GM19328 (cell line): ENCODE results near the gene MAPK14.
"Not testable (repeated sequence)": the region's sequence is repeated elsewhere in the genome, so short reads cannot be mapped to it uniquely, and the experiment has no call there.

ENCODE experiments used
- ATAC-seq: cut with Tn5 transposase; IDR thresholded peaks from one replicate; pipeline ENCODE4 v1.9.1; 2021; ENCODE audit warnings: mild to moderate bottlenecking, moderate library complexity; ENCODE audit not compliant: unreplicated experiment

Gene MAPK14

GRCh38 chr6:36067374-36068011 is 39.9 kb downstream of the MAPK14 start:
- ATAC-seq: no peak

GRCh38 chr6:36068012-36068392 is 40.4 kb downstream of the MAPK14 start:
- ATAC-seq: no peak

GRCh38 chr6:36068586-36068985 is 41.0 kb downstream of the MAPK14 start:
- no peak for ATAC-seq

GRCh38 chr6:36069573-36069972 is 42.0 kb downstream of the MAPK14 start:
- no peak for ATAC-seq

GRCh38 chr6:36070252-36070651 is 42.6 kb downstream of the MAPK14 start:
- no peak for ATAC-seq

GRCh38 chr6:36071281-36071680 is 43.7 kb downstream of the MAPK14 start:
- ATAC-seq: no peak

GRCh38 chr6:36071714-36072113 is 44.1 kb downstream of the MAPK14 start:
- ATAC-seq: no peak

- no peak for ATAC-seq
Measured at GRCh38 chr6:36072681-36073080, 45.1 kb downstream of the MAPK14 start.

GRCh38 chr6:36073587-36073986 is 46.0 kb downstream of the MAPK14 start:
- ATAC-seq: no peak

GRCh38 chr6:36075656-36076055 is 48.0 kb downstream of the MAPK14 start:
- no peak for ATAC-seq

- no peak for ATAC-seq
Measured at GRCh38 chr6:36076178-36077063, 48.8 kb downstream of the MAPK14 start.

GRCh38 chr6:36078159-36078558 is 50.6 kb downstream of the MAPK14 start:
- ATAC-seq: no peak

GRCh38 chr6:36079601-36080000 is 52.0 kb downstream of the MAPK14 start:
- no peak for ATAC-seq

GRCh38 chr6:36082318-36082717 is 54.7 kb downstream of the MAPK14 start:
- no peak for ATAC-seq

GRCh38 chr6:36083446-36083845 is 55.8 kb downstream of the MAPK14 start:
- no peak for ATAC-seq

GRCh38 chr6:36088204-36088603 is 60.6 kb downstream of the MAPK14 start:
- not testable (repeated sequence) for ATAC-seq

- no peak for ATAC-seq
Measured at GRCh38 chr6:36089048-36089447, 61.4 kb downstream of the MAPK14 start.

- no peak for ATAC-seq
Measured at GRCh38 chr6:36094238-36094637, 66.6 kb downstream of the MAPK14 start.

GRCh38 chr6:36094753-36095496 is 67.3 kb downstream of the MAPK14 start:
- no peak for ATAC-seq

- no peak for ATAC-seq
Measured at GRCh38 chr6:36095497-36096391, 68.1 kb downstream of the MAPK14 start.
